DOHH2 (cell line): Measurements from ENCODE around the gene PAQR8.
"Not testable (repeated sequence)": the region's sequence is repeated elsewhere in the genome, so short reads cannot be mapped to it uniquely, and the experiment has no call there.

Experiments
- H3F3A ChIP-seq: fragments of 200-600 bp; sonication (generic), shearing (Covaris generic); 2 replicates; pipeline ENCODE4 v1.6.0; 2016; ENCODE audit warnings: antibody characterized with exemption, mild to moderate bottlenecking; ENCODE audit not compliant: control insufficient read depth, insufficient read depth
- H3K27ac ChIP-seq: fragments of 200-600 bp; sonication (generic); 2 replicates; pipeline ENCODE4 v1.5.1; 2014; ENCODE audit warnings: low read depth, mild to moderate bottlenecking, low read length, moderate library complexity
- H3K27me3 ChIP-seq: fragments of 200-600 bp; sonication (generic); 2 replicates; pipeline ENCODE4 v1.6.1; 2014; ENCODE audit warnings: mild to moderate bottlenecking, low read length, mixed read lengths; ENCODE audit not compliant: control insufficient read depth
- H3K36me3 ChIP-seq: fragments of 200-600 bp; sonication (generic); 2 replicates; pipeline ENCODE4 v1.6.1; 2014; ENCODE audit warnings: mild to moderate bottlenecking, low read length, moderate library complexity, mixed read lengths; ENCODE audit not compliant: control insufficient read depth
- H3K4me1 ChIP-seq: fragments of 200-600 bp; sonication (generic); 2 replicates; pipeline ENCODE4 v1.6.1; 2014; ENCODE audit warnings: mild to moderate bottlenecking, low read length, mixed read lengths; ENCODE audit not compliant: control insufficient read depth
- H3K4me2 ChIP-seq: fragments of 200-600 bp; sonication (generic); 2 replicates; pipeline ENCODE4 v1.6.0; 2014; ENCODE audit warnings: mild to moderate bottlenecking, low read length, moderate library complexity
- H3K4me3 ChIP-seq: fragments of 200-600 bp; sonication (generic); 2 replicates; pipeline ENCODE4 v1.5.1; 2014; ENCODE audit warnings: mild to moderate bottlenecking, low read length, mixed read lengths
- H3K79me2 ChIP-seq: fragments of 200-600 bp; sonication (generic); 2 replicates; pipeline ENCODE4 v1.6.1; 2014; ENCODE audit warnings: mild to moderate bottlenecking, low read length, mixed read lengths; ENCODE audit not compliant: control insufficient read depth
- H3K9me2 ChIP-seq: fragments of 200-600 bp; sonication (generic); replicated peaks from 2 replicates; pipeline ENCODE4 v1.6.1; 2014; ENCODE audit warnings: mild to moderate bottlenecking, low read length, mixed read lengths; ENCODE audit not compliant: control insufficient read depth
- H3K9me3 ChIP-seq: fragments of 200-600 bp; sonication (generic); 2 replicates; pipeline ENCODE4 v1.6.1; 2014; ENCODE audit warnings: antibody characterized with exemption, low read length, mixed read lengths; ENCODE audit not compliant: control insufficient read depth, insufficient read depth
- H4K20me1 ChIP-seq: fragments of 200-600 bp; sonication (generic); 2 replicates; pipeline ENCODE4 v1.6.0; 2014; ENCODE audit warnings: low read depth, mild to moderate bottlenecking, antibody characterized with exemption, low read length, moderate library complexity; ENCODE audit not compliant: control insufficient read depth, insufficient read depth
- EZH2phosphoT487 ChIP-seq: fragments of 200-600 bp; sonication (generic); IDR thresholded peaks from 2 replicates; pipeline ENCODE4 v1.6.1; 2017; ENCODE audit warnings: borderline replicate concordance, mild to moderate bottlenecking, antibody characterized with exemption, low read length, moderate library complexity, mixed read lengths
- TF ChIP-seq, protein P1 (sequence below): fragments of 200-600 bp; sonication (generic); IDR thresholded peaks from one replicate; pipeline ENCODE4 v1.5.1; 2014; ENCODE audit warnings: antibody characterized with exemption, mild to moderate bottlenecking, low read depth, low read length; ENCODE audit not compliant: poor library complexity, severe bottlenecking

PAQR8 gene

DNA sequence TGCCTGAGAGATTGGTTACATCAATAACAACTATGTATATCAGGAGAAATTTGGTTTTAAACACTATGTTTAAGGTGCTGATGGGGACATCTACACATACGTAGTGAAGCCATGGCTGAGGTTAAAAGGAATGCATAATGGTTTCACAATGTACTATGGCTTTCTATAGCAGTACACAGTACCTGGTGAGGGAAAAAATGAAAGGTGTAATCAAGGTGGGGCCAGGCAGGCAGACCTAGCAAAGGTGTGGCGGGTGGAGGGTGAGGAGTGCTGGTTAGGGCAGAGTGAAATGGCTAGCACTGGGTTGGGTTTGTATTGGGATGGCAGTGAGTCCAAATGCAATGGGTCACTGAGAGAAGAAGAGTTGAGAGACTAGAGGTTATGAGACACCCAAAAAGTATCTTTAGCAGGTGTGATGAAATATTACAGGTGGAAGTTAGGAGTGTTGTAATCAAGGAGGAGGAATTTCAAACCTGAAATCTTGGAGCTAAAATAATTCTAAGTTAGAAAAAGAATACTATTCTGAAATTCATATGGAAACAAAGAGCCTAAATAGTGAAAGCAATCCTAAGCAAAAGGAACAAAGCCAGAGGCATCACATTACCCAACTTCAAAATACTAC is 22.3 kb downstream of the PAQR8 start:
- H3K36me3 ChIP-seq: no peaks in the 10 kb centered on the region
- H3K27me3 ChIP-seq: peaks cover 5% of the 10 kb centered on the region; the same call in 1 of the 2 replicates
- H3K4me1 ChIP-seq: no peaks in the 10 kb centered on the region; the same call in 1 of the 2 replicates
- no peaks in the 10 kb centered on the region for H4K20me1 ChIP-seq
- no peaks in the 10 kb centered on the region for H3F3A ChIP-seq
- TF ChIP-seq EZH2phosphoT487: no peak
- TF ChIP-seq, protein P1, sequence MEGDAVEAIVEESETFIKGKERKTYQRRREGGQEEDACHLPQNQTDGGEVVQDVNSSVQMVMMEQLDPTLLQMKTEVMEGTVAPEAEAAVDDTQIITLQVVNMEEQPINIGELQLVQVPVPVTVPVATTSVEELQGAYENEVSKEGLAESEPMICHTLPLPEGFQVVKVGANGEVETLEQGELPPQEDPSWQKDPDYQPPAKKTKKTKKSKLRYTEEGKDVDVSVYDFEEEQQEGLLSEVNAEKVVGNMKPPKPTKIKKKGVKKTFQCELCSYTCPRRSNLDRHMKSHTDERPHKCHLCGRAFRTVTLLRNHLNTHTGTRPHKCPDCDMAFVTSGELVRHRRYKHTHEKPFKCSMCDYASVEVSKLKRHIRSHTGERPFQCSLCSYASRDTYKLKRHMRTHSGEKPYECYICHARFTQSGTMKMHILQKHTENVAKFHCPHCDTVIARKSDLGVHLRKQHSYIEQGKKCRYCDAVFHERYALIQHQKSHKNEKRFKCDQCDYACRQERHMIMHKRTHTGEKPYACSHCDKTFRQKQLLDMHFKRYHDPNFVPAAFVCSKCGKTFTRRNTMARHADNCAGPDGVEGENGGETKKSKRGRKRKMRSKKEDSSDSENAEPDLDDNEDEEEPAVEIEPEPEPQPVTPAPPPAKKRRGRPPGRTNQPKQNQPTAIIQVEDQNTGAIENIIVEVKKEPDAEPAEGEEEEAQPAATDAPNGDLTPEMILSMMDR: no peak
- H3K79me2 ChIP-seq: no peaks in the 10 kb centered on the region
- H3K9me2 ChIP-seq: no peaks in the 10 kb centered on the region
- H3K4me2 ChIP-seq: no peak overlapping the region
- no peak overlapping the region for H3K4me3 ChIP-seq
- peaks cover 3% of the 10 kb centered on the region; the same call in 1 of the 2 replicates for H3K9me3 ChIP-seq
- no peak overlapping the region for H3K27ac ChIP-seq

DNA sequence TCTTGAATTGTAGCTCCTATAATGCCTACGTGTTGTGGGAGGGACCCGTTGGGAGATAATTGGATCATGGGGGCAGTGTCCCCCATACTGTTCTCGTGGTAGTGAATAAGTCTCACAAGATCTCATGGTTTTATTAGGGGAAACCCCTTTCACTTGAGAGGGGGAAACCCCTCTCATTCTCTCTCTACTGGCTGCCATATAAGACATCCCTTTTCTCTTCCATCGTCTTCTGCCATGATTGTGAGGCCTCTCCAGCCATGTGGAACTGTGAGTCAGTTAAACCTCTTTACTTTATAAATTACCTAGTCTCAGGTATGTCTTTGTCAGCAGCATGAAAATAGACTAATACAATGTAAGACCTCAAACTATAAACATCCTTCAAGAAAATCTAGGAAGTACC is 23.1 kb downstream of the PAQR8 start:
- H3K4me1 ChIP-seq: peaks cover 8% of the 10 kb centered on the region
- H3F3A ChIP-seq: no peaks in the 10 kb centered on the region
- H3K79me2 ChIP-seq: no peaks in the 10 kb centered on the region
- H3K27ac ChIP-seq: no peak overlapping the region
- H3K4me2 ChIP-seq: no peak overlapping the region
- H3K9me2 ChIP-seq: no peaks in the 10 kb centered on the region
- no peaks in the 10 kb centered on the region for H3K36me3 ChIP-seq
- TF ChIP-seq, protein P1: no peak
- no peak for TF ChIP-seq EZH2phosphoT487
- peaks cover 5% of the 10 kb centered on the region; the same call in 1 of the 2 replicates for H3K27me3 ChIP-seq
- peaks cover 3% of the 10 kb centered on the region; the same call in 1 of the 2 replicates for H3K9me3 ChIP-seq
- no peak overlapping the region for H3K4me3 ChIP-seq
- no peaks in the 10 kb centered on the region for H4K20me1 ChIP-seq

DNA sequence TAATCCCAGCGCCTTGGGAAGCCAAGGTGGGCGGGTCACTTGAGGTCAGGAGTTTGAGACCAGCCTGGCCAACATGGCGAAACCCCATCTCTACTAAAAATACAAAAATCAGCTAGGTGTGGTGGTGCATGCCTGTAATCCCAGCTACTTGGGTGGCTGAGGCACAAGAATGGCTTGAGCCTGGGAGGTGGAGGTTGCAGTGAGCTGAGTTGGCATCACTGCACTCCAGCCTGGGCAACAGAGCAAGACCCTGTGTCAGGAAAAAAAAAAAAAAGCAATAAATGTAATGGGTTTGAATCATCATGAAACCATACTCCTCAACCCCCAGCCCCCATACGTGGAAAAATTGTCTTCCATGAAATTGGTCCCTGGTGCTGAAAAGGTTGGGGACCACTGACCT is 26.2 kb downstream of the PAQR8 start:
- H3F3A ChIP-seq, H3K27me3 ChIP-seq, H3K27ac ChIP-seq: not testable (repeated sequence)

DNA sequence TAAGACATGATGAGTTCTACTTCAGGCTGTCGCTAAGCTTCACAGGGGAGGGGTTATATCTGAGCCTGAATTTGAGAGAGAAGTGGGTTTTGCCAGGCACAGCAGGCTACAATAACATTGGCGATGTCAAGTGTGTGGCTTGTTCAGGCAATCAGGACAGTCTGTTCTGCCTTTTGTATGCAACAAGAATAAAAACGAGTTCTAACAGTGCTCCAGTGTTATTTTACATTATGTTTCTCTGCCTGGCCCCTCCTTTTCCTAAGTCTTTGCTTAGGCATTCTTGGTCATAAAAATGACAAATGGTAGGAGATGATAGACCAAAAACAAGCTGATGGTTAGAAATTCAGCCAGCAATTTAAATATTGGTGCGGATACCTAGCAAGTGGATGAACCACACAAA is 26.8 kb downstream of the PAQR8 start:
- Histone ChIP-seq H3K4me3 (no peak overlapping the region), H3K27me3 (peaks cover 5% of the 10 kb centered on the region; the same call in 1 of the 2 replicates), H3K9me2 (no peaks in the 10 kb centered on the region), H3K4me1 (peaks cover 12% of the 10 kb centered on the region), H3F3A (no peaks in the 10 kb centered on the region), H3K9me3 (peaks cover 3% of the 10 kb centered on the region; the same call in 1 of the 2 replicates), H3K36me3 (no peaks in the 10 kb centered on the region), H3K4me2 (no peak overlapping the region), H4K20me1 (no peaks in the 10 kb centered on the region), H3K27ac (no peak overlapping the region), H3K79me2 (no peaks in the 10 kb centered on the region)
- TF ChIP-seq, protein P1: no peak
- TF ChIP-seq EZH2phosphoT487: no peak

More for the DNA sequence above, 26.2 kb downstream of the PAQR8 start:
- not testable (repeated sequence) for H4K20me1 ChIP-seq, H3K79me2 ChIP-seq, H3K9me2 ChIP-seq, H3K4me3 ChIP-seq, H3K36me3 ChIP-seq, H3K4me2 ChIP-seq, H3K9me3 ChIP-seq
- peaks cover 12% of the 10 kb centered on the region for H3K4me1 ChIP-seq
